OCI-LY3 (cell line): Measurements from ENCODE around the gene SP7.

Experiments used
- H2AFZ ChIP-seq: fragments of 200-600, 300-600 bp; shearing (Covaris generic); 2 replicates; pipeline ENCODE4 v1.6.0; 2014; ENCODE audit warnings: antibody characterized with exemption, low read depth, low read length
- H3K27ac ChIP-seq: fragments of 200-600, 300-600 bp; sonication (generic); 2 replicates; pipeline ENCODE4 v1.5.1; 2014; ENCODE audit warnings: mild to moderate bottlenecking, low read length, moderate library complexity, mixed read lengths
- H3K27me3 ChIP-seq: fragments of 200-600, 300-600 bp; sonication (generic); 2 replicates; pipeline ENCODE4 v1.6.1; 2014; ENCODE audit warnings: low read depth, low read length, mixed read lengths
- H3K36me3 ChIP-seq: fragments of 200-600, 300-600 bp; sonication (generic); replicated peaks from 2 replicates; pipeline ENCODE3; 2014; ENCODE audit warnings: low read depth, low read length, mixed read lengths
- H3K4me1 ChIP-seq: fragments of 300-600, 200-600 bp; sonication (generic); 2 replicates; pipeline ENCODE4 v1.6.1; 2014; ENCODE audit warnings: low read length, mixed read lengths
- H3K4me2 ChIP-seq: fragments of 200-600, 300-600 bp; sonication (generic); 2 replicates; pipeline ENCODE4 v1.6.1; 2014; ENCODE audit warnings: low read length, mixed read lengths
- H3K4me3 ChIP-seq: fragments of 300-600, 200-600 bp; sonication (generic); 2 replicates; pipeline ENCODE4 v1.5.1; 2014; ENCODE audit warnings: antibody characterized with exemption, mild to moderate bottlenecking, low read length, moderate library complexity
- H3K79me2 ChIP-seq: fragments of 300-600, 200-600 bp; shearing (Covaris generic); 2 replicates; pipeline ENCODE4 v1.6.1; 2014; ENCODE audit warnings: mild to moderate bottlenecking, low read length, mixed read lengths
- H3K9ac ChIP-seq: fragments of 300-600, 200-600 bp; shearing (Covaris generic); 2 replicates; pipeline ENCODE4 v1.6.0; 2014; ENCODE audit warnings: mild to moderate bottlenecking, low read length, moderate library complexity
- H3K9me3 ChIP-seq: fragments of 200-600, 300-600 bp; shearing (Covaris generic); 2 replicates; pipeline ENCODE4 v1.6.1; 2014; ENCODE audit warnings: low read length, mixed read lengths; ENCODE audit not compliant: insufficient read depth
- H4K20me1 ChIP-seq: fragments of 200-600, 300-600 bp; sonication (generic); 2 replicates; pipeline ENCODE4 v1.6.1; 2016; ENCODE audit warnings: low read length, mixed read lengths; ENCODE audit not compliant: insufficient read depth
- CTCF ChIP-seq: fragments of 200-600, 300-600 bp; sonication (generic); IDR thresholded peaks from 2 replicates; pipeline ENCODE4 v1.5.1; 2014; ENCODE audit warnings: antibody characterized with exemption, low read length, low read depth
- EZH2phosphoT487 ChIP-seq: fragments of 200-600 bp; shearing (Covaris generic); IDR thresholded peaks from 2 replicates; pipeline ENCODE4 v1.6.1; 2018; ENCODE audit warnings: antibody characterized with exemption, mixed run types, low read depth

Gene SP7

GRCh38 chr12:53292426-53292825 is 43.7 kb downstream of the SP7 start:
- no peak overlapping the region for H3K4me3 ChIP-seq
- no peak overlapping the region for H3K4me2 ChIP-seq
- H3K4me1 ChIP-seq = peaks cover 15% of the 10 kb centered on the region
- no peak overlapping the region for H3K9ac ChIP-seq
- H3K79me2 ChIP-seq = peaks cover 21% of the 10 kb centered on the region
- no peaks in the 10 kb centered on the region for H3K27me3 ChIP-seq
- H3K36me3 ChIP-seq = peaks cover 55% of the 10 kb centered on the region
- no peak overlapping the region for H2AFZ ChIP-seq
- no peaks in the 10 kb centered on the region for H4K20me1 ChIP-seq
- no peaks in the 10 kb centered on the region for H3K9me3 ChIP-seq
- H3K27ac ChIP-seq = no peak overlapping the region
- TF ChIP-seq EZH2phosphoT487 (no peak), CTCF (no peak)

- peaks cover 57% of the 10 kb centered on the region for H3K36me3 ChIP-seq
- no peak overlapping the region for H3K27ac ChIP-seq
- no peak overlapping the region for H2AFZ ChIP-seq
- no peaks in the 10 kb centered on the region for H3K9me3 ChIP-seq
- H3K27me3 ChIP-seq = no peaks in the 10 kb centered on the region
- H3K79me2 ChIP-seq = peaks cover 4% of the 10 kb centered on the region
- no peak overlapping the region for H3K9ac ChIP-seq
- no peak overlapping the region for H3K4me2 ChIP-seq
- H3K4me3 ChIP-seq = no peak overlapping the region
- H3K4me1 ChIP-seq = peaks cover 5% of the 10 kb centered on the region
- H4K20me1 ChIP-seq = no peaks in the 10 kb centered on the region
- TF ChIP-seq CTCF (no peak), EZH2phosphoT487 (no peak)
Measured at GRCh38 chr12:53290661-53291060, 45.5 kb downstream of the SP7 start.

GRCh38 chr12:53289891-53290290 is 46.3 kb downstream of the SP7 start:
- Histone ChIP-seq H4K20me1 (no peaks in the 10 kb centered on the region), H3K9me3 (no peaks in the 10 kb centered on the region), H3K36me3 (peaks cover 57% of the 10 kb centered on the region), H3K9ac (no peak overlapping the region), H3K27me3 (no peaks in the 10 kb centered on the region), H3K79me2 (no peaks in the 10 kb centered on the region), H3K4me3 (no peak overlapping the region), H2AFZ (no peak overlapping the region), H3K27ac (no peak overlapping the region), H3K4me1 (peaks cover 2% of the 10 kb centered on the region), H3K4me2 (no peak overlapping the region)
- no peak for TF ChIP-seq EZH2phosphoT487
- no peak for TF ChIP-seq CTCF

GRCh38 chr12:53288322-53288721 is 47.8 kb downstream of the SP7 start:
- no peaks in the 10 kb centered on the region for H3K27me3 ChIP-seq
- no peak for TF ChIP-seq EZH2phosphoT487
- no peak for TF ChIP-seq CTCF
- H3K4me2 ChIP-seq = no peak overlapping the region
- H2AFZ ChIP-seq = no peak overlapping the region
- no peak overlapping the region for H3K4me3 ChIP-seq
- H3K36me3 ChIP-seq = peaks cover 64% of the 10 kb centered on the region
- H4K20me1 ChIP-seq = no peaks in the 10 kb centered on the region
- no peaks in the 10 kb centered on the region for H3K9me3 ChIP-seq
- no peak overlapping the region for H3K27ac ChIP-seq
- H3K4me1 ChIP-seq = no peaks in the 10 kb centered on the region
- H3K79me2 ChIP-seq = no peaks in the 10 kb centered on the region
- H3K9ac ChIP-seq = no peak overlapping the region
